Stomach (tissue), 4 donors: ENCODE measurements around the gene RNASE7.

Experiments used
- CTCF ChIP-seq, 7 experiments: fragments of 450-650 bp in 4 of 7; fragments of 200-600 bp in 3 of 7; sonication (generic) in 3 of 7; IDR thresholded peaks; one replicate each; pipeline ENCODE4 v1.5.1; 2016 to 2019; ENCODE audit warnings: antibody characterized with exemption in 7 of 7, control low read depth in 2 of 7, mild to moderate bottlenecking in 1 of 7
- EP300 ChIP-seq: sonication (generic); formaldehyde crosslinking; IDR thresholded peaks from one replicate; pipeline ENCODE4 v1.6.1; 2017; ENCODE audit warnings: antibody characterized with exemption
- POLR2A ChIP-seq, 4 donors: fragments of 450-650 bp; IDR thresholded peaks; one replicate each; pipeline ENCODE4 v1.6.1; 2016; ENCODE audit warnings: antibody characterized with exemption in 4 of 4, control low read depth in 2 of 4, mild to moderate bottlenecking in 1 of 4, moderate library complexity in 1 of 4

- TF ChIP-seq CTCF (IDR thresholded peaks at IDR 0.05) (no peak), EP300 (no peak), POLR2A (IDR thresholded peaks at IDR 0.05) (no peak)
Observed at GRCh38 chr14:21083565-21084325, 41.6 kb downstream of the RNASE7 start.
